Adrenal gland (tissue), 12 donors: ENCODE results near the gene CD79A. TPM values are rescaled to one million over a fixed set of nuclear protein-coding genes. Genes with fewer than 3 reads are reported as not detected.

Experiments
- DNase-seq, 7 donors: peaks; one replicate each; pipeline ENCODE4 v3.0.0-alpha.2; 2019 to 2020
- H3K27ac ChIP-seq, 5 donors: fragments of 200-600 bp; sonication (generic) in 4 of 5; 1 replicate in 3 of 5; 2 replicates in 2 of 5; pipeline versions ENCODE4 v1.5.1 to v1.8.0; 2016 to 2020; ENCODE audit warnings: mild to moderate bottlenecking in 1 of 5
- H3K27me3 ChIP-seq: fragments of 200-600 bp; 2 replicates; pipeline ENCODE4 v1.8.0; 2021
- H3K36me3 ChIP-seq, 2 donors: fragments of 200-600 bp; replicated peaks in 1 of 2; 1 replicate in 1 of 2; 2 replicates in 1 of 2; pipeline versions ENCODE4 v1.5.1 to v1.8.0; 2018 to 2022
- H3K4me1 ChIP-seq, 2 donors: fragments of 200-600 bp; replicated peaks in 1 of 2; 1 replicate in 1 of 2; 2 replicates in 1 of 2; pipeline versions ENCODE4 v1.5.1 to v1.8.0; 2018 to 2021
- H3K4me3 ChIP-seq, 4 donors: fragments of 200-600 bp; sonication (generic) in 3 of 4; one replicate each; pipeline ENCODE4 v1.5.1; 2016 to 2018
- H3K9me3 ChIP-seq, 3 donors: fragments of 200-600 bp; sonication (generic) in 1 of 3; replicated peaks in 1 of 3; 1 replicate in 2 of 3; 2 replicates in 1 of 3; pipeline versions ENCODE4 v1.5.1 to v1.8.0; 2016 to 2021
- CTCF ChIP-seq, 6 experiments: fragments of 450-650 bp in 4 of 6; fragments of 200-600 bp in 2 of 6; sonication (generic) in 1 of 6; IDR thresholded peaks; 1 replicate in 5 of 6; 2 replicates in 1 of 6; pipeline versions ENCODE4 v1.5.1 to v1.8.0; 2016 to 2021; ENCODE audit warnings: antibody characterized with exemption in 6 of 6, mild to moderate bottlenecking in 2 of 6, moderate library complexity in 1 of 6
- POLR2A ChIP-seq, 2 donors: fragments of 450-650 bp; IDR thresholded peaks; one replicate each; pipeline ENCODE4 v1.6.1; 2017; ENCODE audit warnings: antibody characterized with exemption in 2 of 2, mild to moderate bottlenecking in 2 of 2, moderate library complexity in 1 of 2
- WGBS, 4 donors: extraction: QIAGEN DNeasy Blood & Tissue Kit in 2 of 4; methylation state at CpG; one replicate each; pipeline versions ENCODE4 v1.1.5 to v1.1.7; 2013 to 2017; 5-methylcytosine and 5-hydroxymethylcytosine counted together
- intact Hi-C, 2 donors: fragments of 100-400 bp; cut with DNase I; formaldehyde crosslinking; loops; one replicate each; pipeline versions ENCODE4 v1.14.1 to v1.15.0; 2022 to 2023
- polyA plus RNA-seq, 3 donors: library from polyadenylated mRNA; stranded (reverse); fragments of 200-250 nt in 2 of 3; fragments of 350-450 nt in 1 of 3; fragmentation: Illumina TruSeq in 1 of 3; extraction: RNeasy Lipid Tissue Mini Kit (QIAGEN cat#74804) in 1 of 3; gene quantifications; one replicate each; pipeline ENCODE4 v1.2.3, GENCODE V29; 2013 to 2014
- total RNA-seq, 9 donors: library from RNA; depleted of rRNA in 4 of 9; stranded (reverse); fragments of >200 nt in 4 of 9; fragments of 120-200 nt in 1 of 9; fragmentation: NEBNext Ultra II Directional in 1 of 9; extraction: Animal tissue kit (Norgen Biotek cat#: 25700) in 1 of 9; gene quantifications; one replicate each; pipeline versions ENCODE4 v1.1.0 to v1.2.4, GENCODE V29; 2013 to 2023
- donor health status: healthy with polysubstance abuse.
- donor health status: Bipolar disorder and iron deficiency.
- donor health status: DM: yes; HTN: yes; CAD: no.
- donor health status: DM: no; HTN: no; CAD: no.
- donor health status: DM: no; HTN: no; CAD: no.
- donor health status: DM: yes; HTN: yes; CAD: no.

The CD79A gene
- total and polyA plus RNA-seq, 12 donors, result 0.28 to 6.2 (median 0.50) TPM; not detected in 3

GRCh38 chr19:41870401-41870873 is 6.6 kb upstream of the CD79A start:
- intact Hi-C loops, result loop anchor here in 1 of 2 donors (10.0 kb wide), 1 partner anchor 84 kb away; the partner anchor contains the start of gene RABAC1
- WGBS, 4 donors, result 52 to 89% (median 80%) methylated on average over 2 to 3 of the region's 3 CpGs
- no peak for TF ChIP-seq CTCF (IDR thresholded peaks at IDR 0.05)
- TF ChIP-seq POLR2A (IDR thresholded peaks at IDR 0.05), result no peak

GRCh38 chr19:41871573-41872383 is 5.3 kb upstream of the CD79A start:
- TF ChIP-seq CTCF (IDR thresholded peaks at IDR 0.05) (no peak), POLR2A (IDR thresholded peaks at IDR 0.05) (no peak)
- H3K27me3 ChIP-seq, result no peaks in the 10 kb centered on the region
- no peak for DNase-seq
- peak overlapping the region in 1 of 5 donors; percentile 1 for H3K27ac ChIP-seq
- intact Hi-C loops, result loop anchor here in 1 of 2 donors (10.0 kb wide), 1 partner anchor 83 kb away; the partner anchor contains the start of gene RABAC1
- H3K4me1 ChIP-seq, result no peaks in the 10 kb centered on the region
- no peaks in the 10 kb centered on the region for H3K9me3 ChIP-seq
- WGBS, 4 donors, result 62 to 73% (median 64%) methylated on average over 10 to 16 of the region's 16 CpGs
- no peak overlapping the region for H3K4me3 ChIP-seq
- H3K36me3 ChIP-seq, result peaks cover 0 to 54% of the 10 kb centered on the region in 2 donors

More at GRCh38 chr19:41870401-41870873, 6.6 kb upstream of the CD79A start:
- H3K27ac ChIP-seq, result no peak overlapping the region
- no peaks in the 10 kb centered on the region for H3K27me3 ChIP-seq
- peaks cover 0 to 65% of the 10 kb centered on the region in 2 donors for H3K36me3 ChIP-seq
- no peaks in the 10 kb centered on the region for H3K9me3 ChIP-seq
- H3K4me1 ChIP-seq, result no peaks in the 10 kb centered on the region
- no peak overlapping the region for H3K4me3 ChIP-seq
- DNase-seq, result peak in 2 of 7 donors; percentile 21 to 37

GRCh38 chr19:41872384-41872774 is 4.7 kb upstream of the CD79A start:
- Histone ChIP-seq H3K36me3 (peaks cover 0 to 48% of the 10 kb centered on the region in 2 donors), H3K27ac (no peak overlapping the region)
- 79 to 89% (median 87%) methylated on average over 9 to 12 of the region's 12 CpGs for WGBS, 4 donors

More at GRCh38 chr19:41872384-41872774, 4.7 kb upstream of the CD79A start:
- no peak for TF ChIP-seq POLR2A (IDR thresholded peaks at IDR 0.05)
- no peak for TF ChIP-seq CTCF (IDR thresholded peaks at IDR 0.05)
- no peak for DNase-seq
- H3K9me3 ChIP-seq, result no peaks in the 10 kb centered on the region
- no peaks in the 10 kb centered on the region for H3K27me3 ChIP-seq
- H3K4me3 ChIP-seq, result no peak overlapping the region
- H3K4me1 ChIP-seq, result no peaks in the 10 kb centered on the region
- intact Hi-C loops, result loop anchor here in 1 of 2 donors (10.0 kb wide), 1 partner anchor 82 kb away; the partner anchor contains the start of gene RABAC1
